Jurkat, Clone E6-1 (cell line): ENCODE data around the gene RNF123.

Source experiments
- DNase-seq: peaks from one replicate; pipeline ENCODE4 v3.0.0-alpha.2; 2011; ENCODE audit warnings: low read depth, low spot score
- H3K4me3 ChIP-seq: 2 replicates; pipeline ENCODE4 v1.5.1; 2011; ENCODE audit warnings: mild to moderate bottlenecking, low read length, control low read depth, moderate library complexity

RNF123 gene

GRCh38 chr3:49714728-49715550 is 25.6 kb downstream of the RNF123 start:
- no peak for DNase-seq
- no peak overlapping the region for H3K4me3 ChIP-seq

GRCh38 chr3:49715611-49716121 is 26.3 kb downstream of the RNF123 start:
- DNase-seq = no peak
- no peak overlapping the region for H3K4me3 ChIP-seq

DNA sequence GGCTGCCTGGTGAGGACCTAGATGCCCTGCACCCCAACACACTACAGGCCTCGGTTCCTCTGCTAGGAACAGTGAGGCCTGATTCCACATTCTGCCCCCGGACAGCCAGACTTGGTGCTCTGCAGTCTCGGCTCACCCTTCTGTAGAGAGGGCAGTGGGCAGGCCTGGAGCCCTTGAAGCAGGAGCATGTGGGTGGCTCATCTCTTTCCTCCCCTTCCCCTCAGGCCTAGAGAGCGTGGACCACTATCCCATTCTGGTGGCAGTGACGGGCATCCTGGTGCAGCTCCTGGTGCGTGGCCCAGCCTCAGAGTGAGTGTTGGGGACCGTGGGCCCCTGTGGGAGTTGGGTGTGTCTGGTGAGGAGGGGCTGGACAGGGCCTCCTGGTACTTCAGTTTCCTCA is 26.8 kb downstream of the RNF123 start:
- H3K4me3 ChIP-seq = no peak overlapping the region
- no peak for DNase-seq

DNA sequence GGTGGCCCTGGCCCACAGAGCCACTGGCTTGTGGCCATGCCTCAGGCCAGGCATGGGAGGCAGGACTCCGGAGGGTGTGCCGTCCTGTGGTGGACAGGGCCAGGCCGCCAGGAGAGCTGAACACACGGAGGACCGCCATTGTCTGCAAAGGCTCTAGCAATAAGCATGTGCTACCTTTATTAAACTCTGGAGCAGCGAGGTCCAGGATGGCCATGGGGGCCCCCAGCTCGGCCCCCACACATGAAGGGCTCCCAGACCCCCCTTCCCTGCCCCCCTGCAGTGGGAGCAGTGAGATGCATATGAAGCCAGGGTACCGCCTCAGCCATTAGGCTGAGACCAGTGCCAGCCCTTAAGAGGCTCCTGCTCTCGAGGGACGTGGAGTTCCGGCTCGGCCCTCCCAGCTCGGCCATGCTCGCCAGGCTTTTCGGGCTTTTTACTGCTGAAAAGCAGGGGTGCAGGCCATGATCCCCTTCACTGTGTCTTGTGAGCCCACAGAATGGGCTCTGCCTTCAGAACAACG is 27.4 kb downstream of the RNF123 start:
- H3K4me3 ChIP-seq = no peak overlapping the region
- DNase-seq = no peak

- no peak for DNase-seq
- no peak overlapping the region for H3K4me3 ChIP-seq
These were observed 28.0 kb downstream of the RNF123 start for GRCh38 chr3:49717211-49717958.

- DNase-seq = no peak
- no peak overlapping the region for H3K4me3 ChIP-seq
These were observed 28.9 kb downstream of the RNF123 start for GRCh38 chr3:49717959-49718857.

DNA sequence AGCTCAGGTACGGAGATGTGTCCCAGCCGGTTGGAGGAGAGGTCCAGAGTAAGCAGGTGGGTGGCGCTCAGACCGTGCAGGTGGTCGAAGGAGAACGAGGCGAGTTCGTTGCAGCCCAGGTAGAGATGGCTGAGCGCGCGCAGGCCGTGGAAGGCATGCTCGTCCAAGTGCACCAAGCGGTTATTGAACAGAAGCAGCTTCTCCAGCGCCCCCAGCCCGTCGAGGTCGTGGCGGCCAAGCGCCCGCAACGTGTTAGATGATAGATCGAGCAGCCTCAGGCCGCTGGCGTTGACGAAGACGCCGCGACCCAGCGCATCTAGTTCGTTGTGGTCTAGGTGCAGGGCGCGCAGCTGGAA is 29.5 kb downstream of the RNF123 start:
- no peak for DNase-seq
- peak overlapping the region; percentile 57 for H3K4me3 ChIP-seq

DNA sequence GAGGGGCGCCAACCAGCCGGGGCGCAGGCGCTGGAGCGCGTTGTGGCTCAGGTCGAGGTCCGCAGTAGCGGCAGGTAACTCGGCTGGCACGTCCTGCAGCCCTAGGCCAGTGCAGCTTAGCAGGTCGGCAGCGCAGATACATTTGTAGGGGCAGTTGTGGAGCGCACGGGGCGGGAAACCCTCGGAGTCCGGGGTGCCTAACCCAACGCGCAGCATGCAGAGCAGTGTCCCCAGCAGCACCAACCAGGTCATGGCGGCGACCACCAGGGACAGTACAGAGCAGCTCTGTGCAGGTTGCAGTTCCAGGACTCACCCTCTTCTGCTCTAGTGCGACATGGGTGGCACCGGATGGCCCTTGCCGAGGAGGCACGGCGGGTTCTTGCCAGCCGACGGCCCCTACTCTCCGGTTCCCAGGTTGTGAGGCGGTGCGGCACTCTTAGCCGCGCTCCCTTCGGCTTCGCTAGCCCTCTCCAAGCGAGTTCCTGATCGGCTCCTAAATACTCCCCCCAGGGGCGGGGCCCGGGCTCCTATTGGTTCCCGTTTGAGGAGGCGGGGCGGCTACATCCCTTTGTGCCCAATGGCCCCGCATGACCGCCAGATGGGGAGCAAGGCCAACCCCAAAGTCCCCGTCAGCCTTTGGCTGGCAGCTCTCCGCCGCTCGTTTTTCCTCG is 30.0 kb downstream of the RNF123 start, which contains the start of gene AMIGO3:
Gene AMIGO3 (minus strand): TSS at position 471 of the 671 bp plus-strand sequence. CDS start 219 bp downstream, at position 252.
- H3K4me3 ChIP-seq = peak within 1 kb of the TSS; percentile 57
- DNase-seq = peak; percentile 81

DNA sequence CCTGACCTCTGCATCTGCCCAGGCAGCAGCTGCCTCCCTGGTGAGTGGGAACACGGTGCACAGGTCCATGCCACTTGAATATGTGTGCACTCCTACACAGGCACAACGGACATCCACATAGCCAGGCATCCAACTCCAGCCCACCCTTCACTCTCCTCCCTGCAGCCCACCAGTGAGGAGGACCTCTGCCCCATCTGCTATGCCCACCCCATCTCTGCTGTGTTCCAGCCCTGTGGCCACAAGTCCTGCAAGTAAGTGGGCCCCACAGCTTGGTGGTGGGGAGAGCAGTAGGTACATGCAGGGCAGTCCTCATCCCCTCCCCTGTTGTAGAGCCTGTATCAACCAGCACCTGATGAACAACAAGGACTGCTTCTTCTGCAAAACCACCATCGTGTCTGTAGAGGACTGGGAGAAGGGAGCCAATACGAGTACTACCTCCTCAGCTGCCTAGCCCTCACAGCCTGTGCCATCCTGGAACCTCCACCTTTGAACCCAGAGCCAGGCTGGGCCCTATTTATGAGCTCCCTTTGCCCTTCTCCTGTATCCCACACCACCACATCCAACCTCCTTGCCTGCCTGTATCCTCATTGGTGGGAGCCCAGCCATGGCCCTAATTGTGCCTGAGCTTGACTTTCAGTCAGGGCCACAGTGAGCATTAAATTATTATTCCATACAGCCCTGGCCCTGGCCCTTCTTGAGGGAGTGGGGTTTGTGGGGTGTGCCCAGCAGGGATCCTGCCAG is 31.7 kb downstream of the RNF123 start:
- no peak for DNase-seq

GRCh38 chr3:49721596-49721895 is 32.2 kb downstream of the RNF123 start:
- no peak overlapping the region for H3K4me3 ChIP-seq
- no peak for DNase-seq

More for the DNA sequence above, 31.7 kb downstream of the RNF123 start:
- H3K4me3 ChIP-seq = no peak overlapping the region

- H3K4me3 ChIP-seq = peak overlapping the region; percentile 99
- DNase-seq = no peak
These were observed 32.8 kb downstream of the RNF123 start for GRCh38 chr3:49721896-49722781.

GRCh38 chr3:49722896-49723295 is 33.5 kb downstream of the RNF123 start:
- no peak for DNase-seq
- H3K4me3 ChIP-seq = peak overlapping the region; percentile 99

DNA sequence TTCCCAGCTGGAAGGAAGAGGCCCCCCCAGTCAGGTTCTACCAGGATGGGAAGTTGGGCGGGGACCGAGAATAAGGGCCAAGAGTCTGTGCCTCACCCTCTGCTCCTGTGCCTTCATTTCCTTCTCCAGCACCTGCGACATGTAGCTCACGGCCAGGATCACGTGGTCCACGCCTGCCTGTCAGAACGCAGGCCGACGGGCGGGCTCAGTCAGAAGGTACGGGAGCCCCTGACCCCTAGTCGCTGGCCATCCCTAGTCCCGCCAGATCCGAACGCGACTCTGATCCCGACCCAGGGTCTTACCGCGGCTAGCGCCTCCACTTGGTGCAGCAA is 33.9 kb downstream of the RNF123 start:
- peak overlapping the region; percentile 99 for H3K4me3 ChIP-seq
- DNase-seq = peak; percentile 54

DNA sequence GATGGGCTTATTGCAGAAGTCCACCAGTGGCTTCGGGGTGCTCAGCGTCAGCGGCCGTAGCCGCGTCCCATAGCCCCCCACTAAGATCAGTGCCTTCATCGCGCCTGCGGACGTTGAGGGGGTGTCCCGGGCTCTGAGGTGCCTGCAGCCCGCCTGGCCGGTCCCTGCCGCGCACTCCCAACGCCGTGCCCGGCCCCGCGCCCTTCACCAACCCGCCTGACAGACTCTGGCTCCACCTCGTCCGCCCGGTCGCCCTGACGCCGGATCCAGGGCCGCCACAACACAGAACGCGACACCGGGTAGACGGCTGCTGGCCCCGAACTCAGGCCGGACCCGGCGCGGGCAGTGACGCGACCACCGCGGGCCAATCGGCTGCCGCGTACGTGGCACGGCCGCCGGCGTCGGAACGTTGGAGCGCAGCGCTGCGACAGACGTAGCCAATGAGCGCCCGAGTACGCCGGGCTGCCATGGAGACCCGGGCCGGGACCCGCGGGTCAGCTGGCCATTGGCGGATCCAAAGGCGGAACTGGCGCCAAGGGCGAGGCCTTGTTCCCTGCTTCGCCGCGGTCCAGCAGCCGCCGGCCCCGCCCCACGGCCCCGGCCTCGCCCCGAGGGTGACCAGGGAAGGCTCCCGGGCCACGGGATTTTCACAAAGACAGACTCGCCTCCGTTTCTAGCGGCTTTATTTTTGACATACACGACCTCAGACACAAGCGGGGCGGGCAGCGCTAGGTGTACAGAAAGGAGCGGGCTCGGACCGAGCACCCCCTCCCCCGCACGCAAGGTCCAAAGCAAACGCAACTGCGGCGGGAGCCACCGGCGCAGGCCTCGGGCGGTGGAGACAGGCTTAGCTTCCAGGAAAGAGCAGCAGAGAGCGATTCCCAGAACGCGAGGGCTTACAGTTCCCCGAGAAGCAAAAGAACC is 34.5 kb downstream of the RNF123 start, which contains the start of gene GMPPB:
Gene GMPPB (minus strand): TSS at position 324 of the 924 bp plus-strand sequence. CDS start 225 bp downstream, at position 99.
- peak; percentile 83 for DNase-seq
- H3K4me3 ChIP-seq = peak within 1 kb of the TSS; percentile 99

GRCh38 chr3:49724586-49724985 is 35.2 kb downstream of the RNF123 start:
- H3K4me3 ChIP-seq = peak overlapping the region; percentile 99
- DNase-seq = no peak
